NCI-H524 treated with DMSO at 0.1 percent for 48 hours (cell line): ENCODE data around the gene DYSF.

Source experiments
- DNase-seq: peaks from one replicate; lab custom pipeline; 2025; lab: John Stamatoyannopoulos, UW

DYSF gene

DNA sequence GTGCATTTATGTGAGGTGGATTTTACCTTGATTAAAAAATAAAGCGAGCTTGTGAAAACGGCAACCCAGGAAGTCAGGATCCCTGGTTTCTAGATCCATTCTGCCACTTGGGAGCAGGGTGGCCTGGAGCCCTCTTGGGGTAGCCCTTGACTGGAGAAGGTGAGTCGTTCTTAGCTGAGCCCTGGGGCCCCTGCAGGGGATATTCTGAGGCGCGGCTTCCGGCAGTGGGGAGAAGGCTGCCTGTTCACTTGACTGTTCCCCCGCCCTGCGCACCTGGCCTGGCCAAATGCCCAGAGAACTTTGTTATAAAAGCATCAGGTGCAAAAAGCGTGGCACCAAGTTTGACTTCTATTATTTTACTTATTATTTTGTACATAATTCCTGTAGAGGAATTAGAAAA lies 221.9 kb downstream of the DYSF start:
- no peak for DNase-seq

- DNase-seq, result no peak
Observed at GRCh38 chr2:71678874-71679273, 225.5 kb downstream of the DYSF start.

GRCh38 chr2:71679491-71679890 lies 226.1 kb downstream of the DYSF start:
- DNase-seq, result no peak

DNA sequence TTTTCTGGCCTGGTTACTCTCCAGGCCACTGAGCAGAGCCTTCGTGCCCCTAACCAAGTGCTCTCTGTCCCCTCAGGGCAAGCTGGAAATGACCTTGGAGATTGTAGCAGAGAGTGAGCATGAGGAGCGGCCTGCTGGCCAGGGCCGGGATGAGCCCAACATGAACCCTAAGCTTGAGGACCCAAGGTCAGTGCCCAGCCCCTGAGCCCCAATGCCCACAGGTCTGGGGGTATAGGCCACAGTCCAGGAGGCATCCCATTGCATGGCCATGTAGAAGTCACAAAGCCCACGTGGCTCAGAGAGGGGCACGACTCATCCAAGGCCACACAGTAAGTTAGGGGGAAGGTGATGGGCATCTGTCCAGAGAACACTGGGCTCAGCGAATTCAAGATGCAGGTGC lies 227.6 kb downstream of the DYSF start:
- DNase-seq, result no peak

DNA sequence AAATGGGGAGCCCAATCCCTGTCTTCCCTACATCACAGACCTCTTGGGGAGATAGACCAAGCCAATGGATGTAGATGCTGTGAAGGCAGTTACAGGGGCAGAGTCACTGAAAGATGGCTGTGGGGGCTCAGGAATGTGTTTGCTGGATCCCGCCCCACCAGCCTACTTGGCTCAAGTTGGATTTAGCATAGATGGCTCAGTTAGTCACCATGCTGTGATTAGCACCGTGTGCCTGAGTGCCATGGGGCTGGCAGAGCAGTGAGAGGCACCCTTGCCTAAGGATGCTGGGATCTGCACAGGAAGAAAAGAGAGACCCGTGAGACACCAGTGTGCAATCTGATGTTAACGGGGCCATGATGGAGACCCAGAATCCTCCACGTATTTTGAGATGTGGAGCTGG lies 228.3 kb downstream of the DYSF start:
- no peak for DNase-seq

DNA sequence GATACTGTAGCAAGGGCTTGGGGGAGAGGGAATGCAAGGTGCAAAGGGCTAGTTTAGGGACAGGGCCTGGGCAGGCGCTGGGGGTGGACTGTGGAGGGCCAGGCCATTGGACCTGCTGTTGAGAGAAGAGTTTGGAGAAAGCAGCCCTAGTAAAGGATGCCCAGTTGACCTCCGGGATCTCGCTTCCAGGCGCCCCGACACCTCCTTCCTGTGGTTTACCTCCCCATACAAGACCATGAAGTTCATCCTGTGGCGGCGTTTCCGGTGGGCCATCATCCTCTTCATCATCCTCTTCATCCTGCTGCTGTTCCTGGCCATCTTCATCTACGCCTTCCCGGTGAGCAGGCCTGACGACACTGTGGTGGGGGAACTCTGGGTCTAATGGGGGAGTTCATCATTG lies 229.0 kb downstream of the DYSF start:
- no peak for DNase-seq

DNA sequence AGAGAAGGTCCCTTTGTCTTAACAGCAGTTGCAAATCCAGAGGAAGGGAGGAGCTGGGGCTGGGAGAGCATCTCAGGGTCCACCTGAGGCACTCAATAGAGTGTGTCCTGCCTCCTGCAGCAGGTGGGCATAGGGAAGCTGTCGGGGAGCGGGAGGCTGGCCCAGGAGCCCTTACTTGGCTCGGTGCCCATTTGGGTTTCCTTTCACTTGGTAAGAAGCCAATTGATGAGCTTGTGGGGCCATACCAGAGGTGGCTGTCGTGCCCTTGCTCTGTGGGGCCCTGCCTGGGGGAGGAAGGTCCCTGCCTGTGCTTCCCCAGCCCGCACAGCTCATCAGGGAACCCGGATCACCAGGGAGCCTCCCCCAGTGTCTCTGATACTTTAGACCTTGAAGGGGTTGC lies 229.7 kb downstream of the DYSF start:
- DNase-seq, result no peak

- DNase-seq, result no peak
Observed at GRCh38 chr2:71683666-71684065, 230.3 kb downstream of the DYSF start.

DNA sequence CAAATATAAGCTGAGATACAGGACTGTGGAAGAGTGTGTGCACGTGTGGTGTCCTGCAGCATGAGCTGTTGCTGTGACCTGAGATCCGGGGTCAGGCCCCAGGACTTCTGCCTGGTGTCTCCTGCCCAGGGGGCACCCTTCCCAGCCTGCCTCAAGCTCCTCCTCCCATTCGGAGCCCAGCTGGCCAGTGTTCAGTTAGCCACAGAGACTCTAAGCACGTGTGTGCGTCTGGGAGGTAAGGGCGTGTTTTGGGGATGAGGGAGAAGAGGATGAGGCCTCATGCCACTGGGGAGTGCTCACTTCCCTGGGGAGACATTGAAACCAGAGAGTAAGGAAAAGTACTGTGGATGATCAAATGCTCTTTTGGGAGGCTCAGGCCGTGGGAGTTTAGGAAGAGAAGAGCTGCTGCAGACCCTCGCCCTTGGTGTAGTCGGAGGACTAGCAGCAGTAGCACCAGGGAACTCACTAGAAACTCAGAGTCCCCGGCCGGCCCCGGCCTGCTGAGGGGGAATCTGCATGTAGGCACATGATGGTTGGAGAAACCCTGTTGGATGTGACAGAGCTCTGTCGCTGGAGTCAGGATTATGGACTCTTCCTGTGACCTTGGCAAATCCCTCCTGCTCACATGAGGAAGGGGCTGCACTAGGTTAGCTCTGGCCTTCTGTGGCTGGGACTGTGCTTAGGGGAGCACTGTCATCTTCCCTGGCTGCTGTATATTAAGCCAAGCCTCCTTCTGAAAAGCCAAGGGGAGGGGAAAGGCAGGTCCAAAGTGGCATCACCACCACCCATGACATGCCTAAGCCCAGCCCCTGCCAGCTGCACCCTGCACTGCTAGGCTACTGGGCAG lies 231.1 kb downstream of the DYSF start:
- no peak for DNase-seq

GRCh38 chr2:71685073-71685848 lies 231.9 kb downstream of the DYSF start:
- DNase-seq, result no peak

DNA sequence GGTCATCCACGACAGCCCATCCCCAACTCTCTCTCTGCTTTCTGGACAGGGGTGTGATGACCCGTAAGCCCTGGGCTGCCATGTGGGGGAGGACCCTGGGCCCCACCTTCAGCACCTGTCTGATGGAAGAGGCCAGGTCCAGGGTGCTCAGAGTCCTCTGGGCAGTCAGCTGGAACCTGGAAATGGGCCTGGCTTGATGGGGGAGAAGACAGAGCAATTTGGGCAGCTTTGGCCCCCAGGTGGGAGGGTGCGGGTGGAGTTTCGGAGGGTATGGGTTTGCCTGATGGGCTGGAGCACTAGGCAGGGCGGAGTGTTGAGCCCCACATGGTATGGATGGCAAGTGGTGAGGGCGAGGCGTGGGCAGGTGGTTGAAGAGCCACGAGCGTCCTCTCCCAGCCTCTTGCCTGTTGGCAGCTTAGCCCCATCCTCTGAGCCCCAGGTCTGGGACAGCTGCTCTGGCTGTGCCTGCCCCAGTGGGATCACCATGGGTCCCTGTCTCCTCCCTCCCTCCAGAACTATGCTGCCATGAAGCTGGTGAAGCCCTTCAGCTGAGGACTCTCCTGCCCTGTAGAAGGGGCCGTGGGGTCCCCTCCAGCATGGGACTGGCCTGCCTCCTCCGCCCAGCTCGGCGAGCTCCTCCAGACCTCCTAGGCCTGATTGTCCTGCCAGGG lies 232.7 kb downstream of the DYSF start:
- no peak for DNase-seq

GRCh38 chr2:71686781-71687180 lies 233.4 kb downstream of the DYSF start:
- no peak for DNase-seq

DNA sequence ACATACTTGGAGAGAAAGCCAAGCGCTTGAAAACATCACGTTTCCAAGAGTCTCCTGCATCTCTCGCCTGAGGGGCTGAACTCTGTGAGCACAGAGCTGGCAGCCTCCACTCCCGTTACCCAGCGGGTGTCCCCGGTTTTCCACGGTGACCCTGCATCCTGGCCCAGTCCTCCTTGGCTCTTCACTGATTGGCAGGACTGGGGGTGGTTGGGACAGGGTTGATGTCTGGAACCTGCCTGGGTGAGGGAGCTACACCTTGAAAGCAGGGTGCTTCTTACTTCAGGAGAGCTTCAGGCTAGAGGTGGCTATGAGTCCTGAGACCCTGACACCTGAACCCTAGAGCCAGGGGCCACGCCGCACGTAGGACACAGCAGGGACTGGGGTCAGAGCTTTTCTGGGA lies 234.1 kb downstream of the DYSF start:
- no peak for DNase-seq

DNA sequence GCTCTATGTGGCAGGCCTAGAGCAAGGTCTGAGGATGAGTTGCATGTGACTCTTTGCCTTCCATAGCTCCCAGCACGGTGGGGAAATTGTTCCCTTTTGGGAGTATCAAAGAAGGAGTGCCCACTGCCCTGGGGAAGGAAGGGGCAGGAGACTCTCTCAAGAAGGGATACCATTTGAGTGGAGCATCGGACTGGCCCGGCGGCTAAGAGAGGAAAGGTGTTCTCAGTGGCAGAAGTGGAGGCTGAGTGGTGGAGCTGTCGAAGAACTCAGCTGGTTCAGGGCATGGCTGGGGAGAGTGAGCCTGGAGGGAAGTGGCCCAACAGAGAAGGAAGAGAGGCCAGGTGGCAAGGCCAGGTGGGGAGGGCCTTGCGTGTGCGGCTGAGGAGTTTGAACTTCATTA lies 235.2 kb downstream of the DYSF start:
- no peak for DNase-seq

- no peak for DNase-seq
Observed at GRCh38 chr2:71689393-71689792, 236.0 kb downstream of the DYSF start.

DNA sequence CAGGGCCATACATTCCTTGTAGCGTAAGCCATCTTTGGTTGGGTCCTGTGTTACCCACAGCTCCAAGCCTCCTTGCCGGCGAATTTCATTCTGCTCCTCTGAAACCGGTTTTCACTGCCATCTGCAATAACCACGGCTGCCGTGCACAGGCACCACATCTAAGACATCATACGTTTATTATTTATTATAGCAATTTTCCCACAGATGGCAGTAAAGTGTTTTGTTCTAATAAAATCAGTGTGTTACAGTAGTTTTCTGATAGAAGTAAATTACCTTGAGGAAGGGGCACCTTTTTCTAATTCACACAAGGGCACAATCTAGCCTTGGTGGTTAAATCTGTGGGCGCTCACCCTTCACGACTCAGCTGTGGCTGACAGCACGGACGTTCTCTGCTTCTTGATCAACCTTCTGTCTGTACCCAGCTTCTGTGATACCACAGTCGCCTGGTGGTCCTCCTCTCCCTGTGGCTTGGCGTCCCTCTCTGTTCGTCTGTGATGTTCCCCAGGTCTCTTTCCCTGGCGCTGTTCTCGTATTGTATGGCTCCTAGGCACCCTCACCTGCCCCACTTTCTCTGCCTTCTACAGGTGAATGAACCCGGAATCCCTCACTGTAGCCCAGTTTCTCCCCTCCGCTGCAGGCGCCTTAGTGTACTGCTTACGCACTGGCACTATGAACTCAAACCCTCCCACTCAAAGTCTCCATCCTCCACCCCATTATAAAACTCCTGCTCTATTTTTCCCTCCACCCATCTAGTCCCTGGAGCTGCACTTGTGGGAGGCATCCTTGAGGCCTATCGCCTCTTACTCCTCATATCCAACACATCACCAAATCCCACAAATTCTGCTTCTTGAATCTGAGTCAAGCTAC lies 236.8 kb downstream of the DYSF start:
- DNase-seq, result no peak

DNA sequence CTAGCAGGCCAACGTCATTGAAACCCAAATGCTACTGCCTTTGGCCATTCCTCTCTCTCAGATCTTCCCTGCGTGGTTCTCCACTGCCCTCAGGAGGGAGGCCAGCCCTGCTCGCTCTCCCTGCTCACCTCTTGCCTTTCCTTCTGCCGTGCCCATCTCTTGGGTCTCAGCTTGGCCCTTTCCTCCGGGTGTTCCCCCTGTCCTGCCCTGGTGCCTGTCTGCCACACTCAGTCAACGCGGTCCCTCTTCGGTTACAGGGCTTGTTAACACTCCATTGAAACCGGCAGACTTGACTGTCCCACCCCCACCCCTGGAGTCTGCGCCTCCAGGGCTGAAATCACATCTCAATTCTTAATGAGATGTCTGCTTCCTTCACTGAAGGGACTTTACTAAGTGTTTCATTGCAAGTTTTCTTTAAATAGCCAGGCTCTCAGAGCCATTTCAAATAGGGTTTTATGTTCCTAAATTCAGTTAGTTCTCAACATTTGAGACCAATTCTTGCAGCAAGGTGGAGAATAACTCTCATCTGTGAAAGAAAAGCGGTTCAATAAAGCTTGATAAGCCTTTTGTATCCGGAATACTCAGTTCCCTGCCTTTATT lies 237.6 kb downstream of the DYSF start:
- DNase-seq, result no peak

- DNase-seq, result no peak
Observed at GRCh38 chr2:71691747-71692441, 238.5 kb downstream of the DYSF start.

DNA sequence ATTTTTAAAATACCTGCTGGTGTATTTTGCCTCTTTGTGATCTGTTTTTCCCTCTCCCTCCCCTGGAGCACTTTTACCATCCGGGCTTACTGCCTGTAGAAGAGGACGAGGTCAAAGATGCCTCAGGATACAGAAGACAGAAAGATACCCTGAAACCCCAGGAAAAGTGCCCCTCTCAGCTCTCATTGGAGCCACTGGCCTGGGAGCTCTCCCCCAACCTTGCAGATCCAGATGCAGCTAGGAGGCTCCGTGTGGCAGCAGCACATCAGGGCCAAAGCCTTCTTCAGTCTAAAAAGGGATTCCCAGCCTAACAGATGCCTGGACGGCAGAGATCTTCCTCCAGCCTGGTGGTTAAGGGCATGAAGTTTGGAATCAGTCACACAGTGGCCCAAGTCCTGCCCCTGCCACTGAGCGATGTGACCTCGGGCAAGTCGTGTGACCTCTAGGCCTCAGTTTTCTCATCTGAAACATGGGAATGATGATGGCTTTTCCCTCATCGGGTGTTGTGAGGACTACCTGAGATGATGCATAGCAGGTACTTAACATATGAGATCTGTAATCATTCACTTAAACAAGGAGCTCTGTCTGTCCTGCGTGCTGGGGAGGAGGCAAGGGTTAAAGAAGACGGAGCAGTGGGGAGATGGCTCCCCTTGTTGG lies 239.4 kb downstream of the DYSF start:
- DNase-seq, result no peak
